Hepatocyte (in vitro differentiated cells): ENCODE data around the gene DAPK2. TPM values are rescaled to one million over a fixed set of nuclear protein-coding genes. Genes with fewer than 3 reads are reported as not detected.

ENCODE experiments used
- DNase-seq: peaks from one replicate; pipeline ENCODE4 v3.0.0-alpha.2; 2016; ENCODE audit warnings: low spot score
- H2AFZ ChIP-seq: fragments of 200-600 bp; sonication (generic); 2 replicates; pipeline ENCODE4 v1.6.0; 2016; ENCODE audit warnings: antibody characterized with exemption, mild to moderate bottlenecking
- H3K27ac ChIP-seq: fragments of 200-600 bp; sonication (generic); 2 replicates; pipeline ENCODE4 v1.5.1; 2016; ENCODE audit warnings: mild to moderate bottlenecking
- H3K27me3 ChIP-seq: fragments of 200-600 bp; sonication (generic); 2 replicates; pipeline ENCODE4 v1.6.1; 2016
- H3K36me3 ChIP-seq: fragments of 200-600 bp; sonication (generic); replicated peaks from 2 replicates; pipeline ENCODE4 v1.5.1; 2016; ENCODE audit warnings: low read depth; ENCODE audit not compliant: insufficient read depth
- H3K4me1 ChIP-seq: fragments of 200-600 bp; sonication (generic); 2 replicates; pipeline ENCODE4 v1.5.1; 2016; ENCODE audit warnings: mild to moderate bottlenecking, moderate library complexity; ENCODE audit not compliant: insufficient read depth
- H3K4me2 ChIP-seq: fragments of 200-600 bp; sonication (generic); 2 replicates; pipeline ENCODE4 v1.6.0; 2016
- H3K4me3 ChIP-seq: fragments of 200-600 bp; sonication (generic); 2 replicates; pipeline ENCODE4 v1.5.1; 2016; ENCODE audit warnings: mild to moderate bottlenecking
- H3K79me2 ChIP-seq: fragments of 200-600 bp; sonication (generic); 2 replicates; pipeline ENCODE4 v1.6.0; 2017; ENCODE audit warnings: mild to moderate bottlenecking
- H3K9me2 ChIP-seq: fragments of 200-600 bp; sonication (generic); replicated peaks from 2 replicates; pipeline ENCODE4 v1.6.0; 2017; ENCODE audit warnings: mild to moderate bottlenecking; ENCODE audit not compliant: insufficient read depth
- H3K9me3 ChIP-seq: fragments of 200-600 bp; sonication (generic); 2 replicates; pipeline ENCODE4 v1.5.1; 2016; ENCODE audit warnings: low read depth, mild to moderate bottlenecking
- H4K20me1 ChIP-seq: fragments of 200-600 bp; sonication (generic); 2 replicates; pipeline ENCODE4 v1.6.0; 2016; ENCODE audit warnings: mild to moderate bottlenecking; ENCODE audit not compliant: insufficient read depth, poor library complexity, severe bottlenecking
- CTCF ChIP-seq: fragments of 200-600 bp; sonication (generic); IDR thresholded peaks from 2 replicates; pipeline ENCODE4 v1.5.1; 2016; ENCODE audit warnings: antibody characterized with exemption, mild to moderate bottlenecking; ENCODE audit not compliant: poor library complexity
- EZH2 ChIP-seq: fragments of 200-600 bp; sonication (generic); IDR thresholded peaks from 2 replicates; pipeline ENCODE4 v1.6.1; 2016; ENCODE audit warnings: antibody characterized with exemption, mild to moderate bottlenecking, borderline replicate concordance
- EZH2phosphoT487 ChIP-seq: fragments of 200-600 bp; sonication (generic); IDR thresholded peaks from one replicate; pipeline ENCODE4 v1.6.1; 2018; ENCODE audit warnings: antibody characterized with exemption, mild to moderate bottlenecking, low read depth, moderate library complexity; ENCODE audit not compliant: unreplicated experiment, severe bottlenecking
- WGBS: methylation state at CpG from one replicate; pipeline ENCODE4 v1.1.6; 2016; ENCODE audit warnings: low lambda C conversion rate; ENCODE audit errors: missing lambda C conversion rate; 5-methylcytosine and 5-hydroxymethylcytosine counted together
- polyA plus RNA-seq: library from polyadenylated mRNA; unstranded; fragments of >200 nt; fragmentation: Nextera tagmentation; extraction: Ambion mirVana; gene quantifications from 2 replicates; pipeline ENCODE4 v1.2.1, GENCODE V29; 2016
- total RNA-seq: library from RNA; depleted of rRNA; stranded (reverse); fragments of >200 nt; gene quantifications from 2 replicates; pipeline ENCODE4 v1.2.3, GENCODE V29; 2014

DAPK2 gene
- total and polyA plus RNA-seq, 2 experiments from 2014 or later: 4.9 to 5.1 TPM

DNA sequence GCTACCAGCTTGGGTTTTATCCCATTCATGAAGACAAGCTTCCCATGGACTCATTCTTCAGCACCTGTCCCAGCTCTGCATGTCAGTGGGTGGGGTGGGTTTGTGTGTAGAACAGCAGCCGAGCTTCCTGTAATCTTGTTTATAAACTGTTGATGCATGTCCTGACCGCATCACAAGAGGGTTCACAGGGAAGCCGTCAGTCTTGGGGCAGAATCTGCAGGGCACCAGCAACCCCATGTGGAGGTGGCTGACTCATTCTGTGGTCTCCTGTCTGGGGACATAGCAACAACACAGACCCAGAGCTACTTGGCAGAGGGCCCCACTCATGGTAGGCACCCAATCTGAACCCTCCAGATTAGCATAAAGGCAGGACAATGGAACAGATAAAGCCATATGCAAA lies 35.6 kb downstream of the DAPK2 start:
- Histone ChIP-seq H3K79me2 (no peaks in the 10 kb centered on the region), H4K20me1 (no peaks in the 10 kb centered on the region), H3K36me3 (no peaks in the 10 kb centered on the region), H3K4me3 (no peak overlapping the region), H3K27ac (no peak overlapping the region), H2AFZ (no peak overlapping the region), H3K4me2 (no peak overlapping the region), H3K4me1 (peaks cover 25% of the 10 kb centered on the region), H3K9me2 (no peaks in the 10 kb centered on the region), H3K9me3 (no peaks in the 10 kb centered on the region), H3K27me3 (no peaks in the 10 kb centered on the region)
- no peak for DNase-seq
- TF ChIP-seq EZH2phosphoT487 (no peak), EZH2 (no peak), CTCF (no peak)
- WGBS: 83% methylated on average over 3 of the region's 3 CpGs

GRCh38 chr15:64009798-64010261 lies 36.5 kb downstream of the DAPK2 start:
- no peak overlapping the region for H2AFZ ChIP-seq
- H3K9me2 ChIP-seq: no peaks in the 10 kb centered on the region
- no peaks in the 10 kb centered on the region for H3K36me3 ChIP-seq
- H3K27ac ChIP-seq: peak overlapping the region; percentile 76
- WGBS: 83% methylated on average over 4 of the region's 4 CpGs
- no peak overlapping the region for H3K4me2 ChIP-seq
- H4K20me1 ChIP-seq: no peaks in the 10 kb centered on the region
- TF ChIP-seq CTCF: no peak
- no peak for TF ChIP-seq EZH2phosphoT487
- TF ChIP-seq EZH2: no peak
- DNase-seq: no peak
- H3K9me3 ChIP-seq: no peaks in the 10 kb centered on the region
- peaks cover 29% of the 10 kb centered on the region for H3K4me1 ChIP-seq
- H3K4me3 ChIP-seq: no peak overlapping the region
- H3K79me2 ChIP-seq: no peaks in the 10 kb centered on the region
- H3K27me3 ChIP-seq: no peaks in the 10 kb centered on the region

DNA sequence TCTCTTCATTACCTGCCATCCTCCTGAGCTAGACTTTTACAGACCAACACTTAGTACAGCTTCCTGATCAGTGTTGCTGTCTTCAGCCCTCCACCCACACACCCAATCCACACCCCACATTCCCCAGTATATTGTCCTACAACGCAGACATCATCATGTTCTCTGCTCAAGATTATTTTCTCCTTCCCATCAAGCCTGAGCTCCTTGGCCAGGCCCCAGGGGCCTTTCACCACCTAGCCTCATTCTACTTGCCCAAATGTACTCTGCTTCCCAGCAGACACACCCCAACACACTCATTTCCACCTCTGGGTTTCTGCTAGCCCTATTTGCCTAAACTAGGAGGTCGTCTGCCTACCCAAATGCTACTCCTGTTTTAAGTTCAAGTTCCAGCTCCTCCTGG lies 37.0 kb downstream of the DAPK2 start:
- Histone ChIP-seq H3K4me3 (no peak overlapping the region), H3K79me2 (no peaks in the 10 kb centered on the region), H3K4me1 (peaks cover 30% of the 10 kb centered on the region), H3K9me2 (no peaks in the 10 kb centered on the region), H3K27ac (peak overlapping the region; percentile 76), H3K27me3 (no peaks in the 10 kb centered on the region), H4K20me1 (no peaks in the 10 kb centered on the region), H2AFZ (no peak overlapping the region), H3K9me3 (no peaks in the 10 kb centered on the region), H3K36me3 (no peaks in the 10 kb centered on the region), H3K4me2 (no peak overlapping the region)
- TF ChIP-seq CTCF (no peak), EZH2 (no peak), EZH2phosphoT487 (no peak)
- 71% methylated on average over 2 of the region's 2 CpGs for WGBS
- DNase-seq: no peak

DNA sequence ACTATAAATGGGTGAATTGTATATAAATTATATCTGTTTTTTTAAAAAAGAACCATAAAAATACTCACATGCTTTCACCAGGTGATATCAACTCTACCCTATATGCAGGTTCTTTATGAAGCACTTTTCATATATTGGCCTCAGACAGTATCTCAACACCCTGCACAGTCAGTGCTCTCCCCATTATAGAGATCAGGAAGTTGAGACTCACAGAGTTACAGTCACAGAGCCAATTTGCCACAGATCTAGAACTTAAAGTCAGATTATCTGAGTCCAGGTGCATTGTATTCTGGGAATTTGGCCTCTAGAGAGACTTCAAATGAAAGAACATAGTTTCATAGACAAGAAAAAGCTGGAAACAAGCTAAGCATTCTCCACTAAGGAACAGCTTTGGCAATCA lies 38.1 kb downstream of the DAPK2 start:
- Histone ChIP-seq H3K9me3 (no peaks in the 10 kb centered on the region), H3K79me2 (no peaks in the 10 kb centered on the region), H3K36me3 (no peaks in the 10 kb centered on the region), H2AFZ (no peak overlapping the region), H3K27ac (no peak overlapping the region), H3K27me3 (no peaks in the 10 kb centered on the region), H3K4me1 (peaks cover 22% of the 10 kb centered on the region), H3K9me2 (no peaks in the 10 kb centered on the region), H4K20me1 (no peaks in the 10 kb centered on the region), H3K4me3 (no peak overlapping the region), H3K4me2 (no peak overlapping the region)
- TF ChIP-seq EZH2phosphoT487 (no peak), EZH2 (no peak), CTCF (no peak)
- no peak for DNase-seq
